Measurements from ENCODE around the gene ZNF593.

ZNF593 gene

GRCh38 chr1:26169669-26170471 is at the start of gene ZNF593:
Gene ZNF593 (plus strand): TSS chr1:26169908. CDS start chr1:26169984, 76 bp downstream.
- DNase-seq: peak; percentile 96

DNA sequence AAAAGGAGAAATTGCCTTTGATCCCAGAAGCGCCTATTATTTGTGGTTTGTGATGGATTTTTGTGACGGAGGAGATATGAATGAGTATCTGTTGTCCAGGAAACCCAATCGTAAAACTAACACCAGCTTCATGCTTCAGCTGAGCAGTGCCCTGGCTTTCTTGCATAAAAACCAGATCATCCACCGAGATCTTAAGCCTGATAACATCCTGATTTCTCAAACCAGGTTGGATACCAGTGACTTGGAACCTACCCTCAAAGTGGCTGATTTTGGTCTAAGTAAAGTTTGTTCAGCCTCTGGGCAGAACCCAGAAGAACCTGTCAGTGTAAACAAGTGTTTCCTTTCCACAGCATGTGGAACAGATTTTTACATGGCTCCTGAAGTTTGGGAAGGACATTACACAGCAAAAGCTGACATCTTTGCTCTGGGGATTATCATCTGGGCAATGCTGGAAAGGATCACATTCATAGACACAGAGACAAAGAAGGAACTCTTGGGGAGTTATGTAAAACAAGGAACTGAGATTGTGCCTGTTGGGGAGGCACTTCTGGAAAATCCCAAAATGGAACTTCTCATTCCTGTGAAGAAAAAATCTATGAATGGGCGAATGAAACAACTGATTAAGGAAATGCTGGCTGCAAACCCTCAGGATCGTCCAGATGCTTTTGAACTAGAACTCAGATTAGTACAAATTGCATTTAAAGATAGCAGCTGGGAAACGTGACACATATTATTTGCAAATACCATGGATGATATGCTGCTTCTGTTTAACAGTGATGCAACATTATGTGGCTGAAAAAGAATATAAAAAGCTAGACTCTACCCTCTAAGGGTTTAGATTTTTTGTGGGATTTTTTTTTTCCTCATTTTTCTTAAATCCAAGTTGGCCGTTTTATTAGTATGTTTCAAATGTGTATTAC is 47.6 kb upstream of the ZNF593 start:
- peak; percentile 75 for DNase-seq

DNA sequence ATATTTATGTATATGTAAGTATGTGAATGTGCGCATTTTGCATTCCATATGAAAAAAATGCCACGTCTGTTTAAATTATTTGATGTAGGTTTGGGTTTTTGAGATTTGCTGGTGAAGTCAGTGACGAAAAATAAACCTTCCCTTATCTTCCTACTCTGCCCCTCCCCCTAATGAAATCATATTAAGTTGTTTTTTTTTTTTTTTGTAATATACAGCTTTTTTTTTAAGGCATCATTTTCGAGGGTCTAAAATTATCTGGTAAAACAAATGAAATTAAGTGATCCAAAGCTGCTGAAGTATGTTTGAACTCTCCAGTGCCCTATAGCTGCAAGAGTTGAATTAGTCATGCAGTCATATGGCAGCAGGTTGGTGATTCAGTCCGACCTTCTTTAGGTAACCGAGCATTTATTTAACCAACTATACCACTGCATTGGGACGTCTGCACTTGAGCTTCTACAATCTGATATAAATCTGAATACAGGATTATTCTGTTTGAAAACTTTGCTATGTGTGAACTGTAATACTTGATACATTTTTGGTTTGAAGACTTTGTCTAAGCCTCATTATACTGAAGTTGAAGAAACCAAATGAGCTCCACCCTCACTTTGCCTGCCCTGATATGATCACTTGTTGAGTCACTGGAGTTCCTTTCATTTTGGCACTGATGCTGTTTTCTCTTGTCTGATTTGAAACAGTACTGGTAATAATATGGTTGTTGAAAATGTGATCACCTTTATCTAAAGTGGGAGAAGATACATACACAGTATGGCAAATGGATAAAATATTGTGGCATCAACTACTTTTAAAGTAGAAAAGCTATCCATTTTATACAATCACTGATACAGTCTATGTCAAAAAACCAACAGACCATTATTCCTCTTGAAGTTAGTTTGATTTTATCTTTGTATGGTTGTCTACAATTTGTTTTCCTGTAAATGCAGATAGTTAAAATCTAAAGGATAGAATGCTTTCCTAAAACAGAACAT is 46.4 kb upstream of the ZNF593 start:
- peak; percentile 91 for DNase-seq

- peak; percentile 70 for DNase-seq
Measured at GRCh38 chr1:26124418-26125331, 45.0 kb upstream of the ZNF593 start.

DNA sequence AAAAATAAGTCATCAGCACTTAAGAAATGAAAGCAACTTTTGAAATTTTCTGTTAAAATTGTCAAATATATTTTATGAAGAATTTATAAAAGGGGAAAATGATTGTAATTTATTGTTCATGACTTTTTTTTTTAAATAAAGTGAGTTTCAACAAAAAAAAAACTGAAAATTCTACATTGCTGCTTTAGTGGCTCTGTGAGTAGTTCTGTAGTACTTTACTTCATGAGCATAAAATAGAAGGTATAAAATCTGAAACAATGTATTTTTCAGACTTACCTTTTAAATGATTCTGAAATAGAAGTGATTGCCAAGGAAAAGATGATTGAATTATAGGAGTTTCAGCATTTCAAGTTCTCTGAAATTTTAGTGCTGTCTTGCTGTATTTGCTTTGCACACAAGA is 44.3 kb upstream of the ZNF593 start:
- peak; percentile 68 for DNase-seq

DNA sequence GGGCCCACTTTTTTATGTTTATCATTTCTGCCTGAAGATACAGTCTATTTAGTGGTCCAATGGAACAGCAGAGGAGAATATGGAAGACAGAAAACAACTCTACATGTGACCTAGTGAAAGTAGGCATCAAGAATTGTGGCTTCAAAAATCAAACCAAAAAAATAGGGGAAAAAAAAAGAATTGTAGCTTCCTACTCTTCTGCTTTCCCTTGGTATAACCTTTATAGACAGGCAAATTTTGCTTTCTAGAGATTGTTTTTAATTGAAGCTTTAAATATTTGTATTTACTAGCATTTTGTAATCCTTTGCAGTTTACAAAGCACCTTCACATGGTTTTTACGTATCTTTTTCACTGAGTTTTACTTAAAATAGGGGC is 43.8 kb upstream of the ZNF593 start:
- no peak for DNase-seq

DNA sequence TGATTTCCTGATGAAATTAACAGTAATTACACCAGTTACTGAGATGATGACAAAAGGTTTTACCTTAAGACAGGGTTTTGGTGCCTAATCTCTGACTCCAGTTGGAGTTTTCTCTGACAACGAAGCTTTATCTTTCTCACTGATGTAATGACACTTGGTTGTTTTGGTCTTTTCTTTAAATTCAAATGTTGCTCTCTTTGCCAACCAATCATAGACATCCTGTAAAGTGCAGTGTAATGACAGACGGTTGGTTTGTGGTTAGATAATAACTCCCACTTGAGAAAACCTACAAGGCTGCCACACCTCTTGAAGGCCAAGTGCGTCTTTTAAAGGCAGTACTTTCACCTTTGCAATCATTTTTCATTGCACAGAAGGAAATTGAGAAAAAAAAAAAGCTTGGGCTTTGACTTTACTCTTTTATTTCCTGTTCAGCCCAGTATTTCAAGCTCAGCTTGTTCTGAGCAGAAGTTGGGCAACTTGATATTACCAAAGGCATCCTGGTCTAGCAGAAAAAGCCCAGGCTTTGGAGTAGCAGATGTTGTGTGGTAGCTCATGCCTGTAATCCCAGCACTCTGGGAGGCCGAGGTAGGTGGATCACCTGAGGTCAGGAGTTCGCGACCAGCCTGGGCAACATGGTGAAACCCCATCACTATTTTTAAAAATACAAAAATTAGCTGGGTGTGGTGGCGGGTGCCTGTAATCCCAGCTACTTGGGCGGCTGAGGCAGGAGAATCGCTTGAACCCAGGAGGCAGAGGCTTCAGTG is 43.2 kb upstream of the ZNF593 start:
- DNase-seq: peak; percentile 99

DNA sequence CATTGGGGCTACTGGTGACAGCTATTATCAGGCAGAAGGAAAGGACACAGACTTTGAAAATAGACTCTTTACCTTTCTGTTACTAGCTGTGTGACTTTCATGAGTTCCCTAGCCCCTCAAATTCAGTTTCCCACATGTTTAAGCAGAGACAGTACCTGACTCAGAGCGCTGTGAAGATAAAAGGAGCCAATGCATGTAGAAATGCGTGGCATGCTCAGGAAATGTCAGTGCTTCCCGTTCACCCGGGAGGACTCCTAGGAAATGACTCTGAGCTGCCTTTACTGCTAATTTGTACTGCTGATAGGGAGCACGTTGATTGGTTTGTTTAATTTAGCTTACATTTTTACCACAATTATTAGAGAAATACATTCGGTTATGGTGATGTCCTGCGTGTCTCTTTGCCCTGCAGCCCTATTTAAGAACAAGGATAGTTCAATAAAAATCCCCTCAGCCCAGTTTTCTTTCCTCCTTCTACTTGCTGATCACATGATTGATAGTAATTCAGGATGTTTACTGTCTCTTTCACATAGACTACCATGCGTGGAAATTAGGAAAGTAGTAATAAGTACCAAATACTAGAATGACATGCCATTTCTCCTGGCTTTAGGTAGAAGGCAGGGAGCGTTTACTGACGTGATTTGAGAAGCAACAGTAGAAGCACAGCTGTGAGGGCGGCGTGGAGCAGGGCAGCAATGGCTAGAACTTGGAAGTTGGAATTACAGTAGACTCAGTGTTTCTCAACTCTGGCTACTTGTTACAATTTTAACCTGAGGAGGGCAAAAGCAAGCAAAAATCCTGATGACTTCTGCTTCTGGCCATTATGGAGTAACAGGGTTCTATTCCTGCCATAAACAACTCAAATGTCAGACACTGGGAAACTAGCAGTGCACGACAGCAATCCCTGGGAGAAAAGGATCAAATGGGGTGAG is 42.2 kb upstream of the ZNF593 start:
- peak; percentile 85 for DNase-seq

DNA sequence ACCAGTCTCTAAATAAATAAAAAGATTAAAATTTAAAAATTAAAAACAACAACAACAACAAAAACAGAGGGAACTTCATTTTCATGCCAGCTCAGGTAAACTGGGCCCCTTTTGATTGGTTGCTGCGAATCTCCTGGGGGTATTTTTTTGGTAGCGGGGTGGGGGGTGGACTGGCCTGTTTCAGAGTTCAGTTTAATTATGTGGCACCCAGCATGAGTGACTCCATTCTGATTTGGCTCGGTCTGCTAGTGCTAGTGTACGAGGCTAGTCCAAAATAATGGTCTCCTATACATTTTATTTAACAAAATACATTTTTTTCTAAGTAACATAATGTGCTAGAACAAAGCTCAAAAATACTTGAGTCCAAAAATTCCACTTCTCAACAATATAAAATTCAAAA is 39.9 kb upstream of the ZNF593 start:
- DNase-seq: no peak

DNA sequence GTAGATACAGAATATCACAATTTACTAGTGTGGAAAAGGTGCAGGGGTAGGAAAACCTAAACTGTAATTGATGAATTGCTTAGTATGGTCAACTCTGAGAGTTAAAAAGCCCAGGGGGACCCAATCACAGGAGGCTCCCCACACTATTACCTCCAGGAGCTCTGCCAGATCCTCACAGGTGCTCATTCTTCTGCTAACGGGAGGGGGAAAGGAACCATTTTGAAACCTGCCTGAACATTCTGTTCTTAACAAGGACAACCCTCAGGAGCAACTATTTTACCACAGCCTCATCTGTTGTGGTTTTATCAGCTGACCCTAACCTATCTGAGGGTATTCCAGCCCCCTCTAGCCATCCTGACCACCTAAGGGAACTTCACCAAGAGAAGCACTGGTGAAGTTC is 39.0 kb upstream of the ZNF593 start:
- peak; percentile 24 for DNase-seq

GRCh38 chr1:26132128-26132833 is 37.4 kb upstream of the ZNF593 start:
- peak; percentile 28 for DNase-seq

DNA sequence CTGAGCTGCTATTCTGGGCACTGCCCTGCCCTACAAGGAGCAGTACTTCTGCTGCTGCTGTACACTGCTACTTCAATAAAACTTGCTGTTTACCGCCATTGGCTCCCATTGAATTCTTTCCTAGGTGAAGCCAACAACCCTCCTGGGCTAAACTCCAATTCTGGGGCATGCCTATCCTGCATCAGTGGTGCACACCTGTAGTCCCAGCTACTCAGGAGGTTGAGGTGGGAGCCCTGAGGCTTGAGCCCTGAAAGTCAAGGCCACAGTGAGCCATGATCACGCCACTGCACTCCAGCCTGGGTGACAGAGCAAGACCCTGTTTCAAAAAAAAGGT is 36.9 kb upstream of the ZNF593 start:
- DNase-seq: no peak

DNA sequence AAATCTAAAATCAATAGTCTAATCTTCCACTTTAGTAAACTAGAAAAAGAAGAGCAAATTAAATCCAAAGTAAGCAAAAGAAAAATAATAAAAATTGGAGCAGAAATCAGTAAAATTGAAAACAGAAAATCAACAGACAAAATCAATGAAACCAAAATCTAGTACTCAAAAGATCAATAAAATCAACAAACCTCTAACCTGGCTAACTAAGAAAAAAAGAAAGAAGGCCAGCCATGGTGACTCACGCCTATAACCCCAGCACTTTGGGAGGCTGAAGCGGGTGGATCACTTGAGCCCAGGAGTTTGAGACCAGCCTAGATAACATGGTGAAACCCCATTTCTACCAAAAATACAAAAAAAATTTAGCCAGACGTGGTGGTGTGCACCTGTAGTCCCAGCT is 35.2 kb upstream of the ZNF593 start:
- DNase-seq: no peak

DNA sequence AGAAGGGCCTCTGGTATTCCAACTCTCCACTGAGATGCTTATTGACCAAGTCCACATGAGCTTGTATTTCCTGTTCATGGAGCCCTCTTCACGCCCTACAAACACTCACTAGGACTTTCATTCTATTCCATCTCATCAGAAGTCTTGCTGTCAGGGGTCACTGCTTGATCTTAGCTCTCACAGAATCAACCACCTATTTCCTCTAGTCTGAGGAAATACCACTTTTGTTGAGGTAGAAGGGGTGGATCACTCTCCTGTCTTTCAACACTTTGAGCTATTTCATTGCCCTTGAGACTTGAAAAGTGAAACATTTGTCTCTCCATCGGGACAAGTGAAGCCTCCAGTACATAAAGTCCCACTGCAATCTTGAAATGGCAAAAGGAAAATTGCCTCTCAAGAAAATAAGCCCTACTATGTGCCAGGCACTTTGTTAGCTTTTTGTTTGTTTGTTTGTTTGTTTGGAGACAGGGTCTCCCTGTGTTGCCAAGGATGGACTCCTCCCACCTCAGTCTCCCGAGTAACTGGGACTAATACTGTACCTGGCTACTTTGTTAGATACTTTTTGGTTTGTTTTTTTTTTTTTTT is 30.6 kb upstream of the ZNF593 start:
- DNase-seq: peak; percentile 62

DNA sequence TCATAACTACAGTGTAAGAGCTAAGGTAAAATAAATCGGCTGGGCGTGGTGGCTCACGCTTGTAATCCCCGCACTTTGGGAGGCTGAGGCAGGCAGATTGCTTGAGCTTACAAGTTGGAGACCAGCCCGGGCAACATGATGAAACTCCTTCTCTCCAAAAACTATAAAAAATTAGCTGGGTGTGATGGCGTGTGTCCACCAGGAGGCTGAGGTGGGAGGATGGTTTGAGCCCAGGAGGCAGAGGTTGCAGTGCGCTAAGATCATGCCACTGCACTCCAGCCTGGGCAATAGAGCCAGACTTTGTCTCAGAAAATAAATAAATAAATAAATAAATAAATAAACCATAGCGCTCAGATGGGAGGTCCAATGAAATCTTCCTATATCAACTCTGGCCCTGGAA is 27.5 kb upstream of the ZNF593 start:
- DNase-seq: no peak

DNA sequence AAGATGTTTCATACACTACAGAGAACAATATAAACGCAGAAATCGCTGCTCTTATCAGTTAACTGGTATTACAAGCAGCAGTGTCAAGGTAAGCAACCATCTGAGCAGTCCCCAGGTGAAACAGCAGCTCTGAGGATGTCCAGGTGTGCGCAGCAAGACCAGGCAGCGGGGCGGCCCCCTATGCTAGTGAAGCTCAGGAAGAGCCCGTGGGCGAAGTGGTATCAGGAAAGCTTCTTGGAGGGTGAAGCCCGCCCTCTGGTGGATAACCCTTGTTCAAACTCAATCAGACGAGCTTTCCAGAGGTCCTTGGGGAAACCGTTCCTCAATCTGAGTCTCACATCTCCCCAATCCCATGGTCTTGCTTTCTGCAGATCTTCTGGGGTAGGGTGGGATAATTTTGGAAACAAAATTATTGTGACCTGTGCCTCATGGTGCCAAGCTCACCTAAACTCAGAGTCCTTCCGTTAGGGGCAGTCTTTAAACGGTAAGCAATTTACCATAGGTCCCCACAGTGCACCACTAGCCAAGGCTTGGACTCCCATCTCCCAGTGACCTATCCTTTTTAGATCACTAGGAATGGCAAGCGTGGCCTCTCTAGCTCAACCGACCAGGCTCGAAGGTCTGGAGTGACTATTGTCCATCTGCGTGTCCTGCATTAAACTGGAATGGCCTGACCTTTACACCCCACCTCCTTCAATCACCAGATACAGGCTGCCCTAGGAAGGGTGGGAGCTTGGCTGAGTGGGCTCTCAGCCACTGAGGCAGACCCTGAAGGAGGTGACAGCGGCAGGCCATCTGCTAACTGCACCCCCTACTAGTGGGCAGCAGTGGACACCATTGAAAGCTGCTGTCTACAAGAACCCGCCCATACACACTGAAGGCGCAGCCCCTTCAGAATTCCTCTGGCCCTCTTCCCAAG is 24.4 kb upstream of the ZNF593 start:
- DNase-seq: peak; percentile 92

DNA sequence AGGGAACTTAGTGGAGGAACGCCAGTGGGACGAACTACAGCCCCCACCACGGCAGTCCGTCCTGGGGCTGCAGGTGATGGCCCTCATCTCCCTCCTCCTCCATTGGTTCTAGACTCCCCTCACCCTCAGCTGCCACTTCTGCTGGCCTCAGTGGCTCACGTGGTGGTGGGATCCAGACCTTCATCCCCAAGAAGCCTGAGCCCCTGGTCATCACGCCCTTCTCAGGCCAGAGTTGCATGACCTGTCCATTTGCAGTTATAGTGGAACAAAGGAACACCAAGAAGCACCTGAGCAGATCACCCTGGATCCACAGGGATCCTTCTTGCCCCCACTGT is 23.8 kb upstream of the ZNF593 start:
- DNase-seq: no peak

DNA sequence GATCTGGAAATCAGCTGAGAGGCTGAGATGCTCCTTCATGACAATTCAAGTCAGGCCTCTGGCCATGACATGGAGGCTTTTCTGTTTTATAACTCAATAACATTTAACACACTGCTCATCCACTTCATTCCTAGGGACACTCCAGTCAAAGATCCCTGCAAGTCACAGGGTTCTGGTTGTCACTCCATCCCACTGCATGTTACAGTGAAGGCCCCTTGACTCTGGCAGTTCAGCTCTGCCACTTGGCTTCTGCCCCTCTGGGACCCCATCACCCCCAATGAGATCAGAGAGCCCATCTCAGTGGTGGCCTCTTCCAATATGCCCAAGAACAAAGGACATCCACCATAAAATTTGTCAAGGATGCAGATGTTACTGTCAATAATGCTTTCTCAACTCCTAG is 20.8 kb upstream of the ZNF593 start:
- no peak for DNase-seq

Measured in OCI-M1 (cell line).